H1 (cell line): Measurements from ENCODE around the gene HYDIN.

Experiments
- BCL11A ChIP-seq, 2 experiments: IDR thresholded peaks; one replicate each; pipeline ENCODE4 v1.6.1; 2011; ENCODE audit warnings: low read depth in 2 of 2, low read length in 2 of 2, mild to moderate bottlenecking in 2 of 2
- POLR2A ChIP-seq, 2 experiments: IDR thresholded peaks; 1 replicate in 1 of 2; 2 replicates in 1 of 2; pipeline ENCODE4 v1.6.1; 2011; ENCODE audit warnings: low read depth in 2 of 2, low read length in 2 of 2, mild to moderate bottlenecking in 2 of 2; ENCODE audit errors: control extremely low read depth in 1 of 2
- SP4 ChIP-seq: IDR thresholded peaks from 2 replicates; pipeline ENCODE4 v1.6.1; 2012; ENCODE audit warnings: low read length, inconsistent platforms
- TF ChIP-seq, protein P1 (sequence below): IDR thresholded peaks from 2 replicates; pipeline ENCODE4 v1.6.1; 2012; ENCODE audit warnings: inconsistent platforms

DNA sequence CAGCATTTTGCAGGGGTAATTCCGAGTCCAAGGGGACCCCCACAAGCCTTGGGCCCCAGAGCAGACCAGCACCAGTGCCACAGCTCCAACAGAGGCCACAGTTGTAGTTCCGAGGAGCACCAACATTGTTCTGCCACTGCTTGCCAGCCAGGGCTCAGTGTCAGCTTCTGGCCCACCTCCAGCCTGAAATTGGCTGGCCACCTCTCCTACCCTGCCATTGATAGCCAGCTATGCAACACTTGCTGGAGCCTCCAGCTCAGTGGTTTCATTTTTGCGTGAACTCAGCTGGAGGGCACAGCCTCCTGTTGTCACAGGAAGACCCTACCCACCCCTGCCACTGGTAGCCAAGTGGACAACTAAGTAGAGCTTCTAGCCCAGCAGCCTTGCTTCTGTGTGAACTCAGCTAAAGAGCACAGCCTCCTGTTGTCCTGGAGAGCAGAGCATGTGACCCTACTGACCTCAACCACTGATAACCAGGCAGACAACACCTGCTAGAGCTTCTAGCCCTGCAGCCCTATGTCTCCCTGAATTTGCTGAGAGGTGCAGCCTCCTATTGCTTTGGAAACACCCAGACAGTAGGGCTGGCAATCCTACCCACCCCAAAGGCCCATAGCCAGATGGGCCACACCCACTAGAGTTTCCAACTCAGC lies 24.9 kb downstream of the HYDIN start:
- TF ChIP-seq, protein P1, sequence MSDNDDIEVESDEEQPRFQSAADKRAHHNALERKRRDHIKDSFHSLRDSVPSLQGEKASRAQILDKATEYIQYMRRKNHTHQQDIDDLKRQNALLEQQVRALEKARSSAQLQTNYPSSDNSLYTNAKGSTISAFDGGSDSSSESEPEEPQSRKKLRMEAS: no peak
- no peak for TF ChIP-seq BCL11A (IDR thresholded peaks at IDR 0.05; ENCODE audit: low read depth in 2 of 2, low read length in 2 of 2)
- TF ChIP-seq SP4: no peak
- TF ChIP-seq POLR2A (IDR thresholded peaks at IDR 0.05; ENCODE audit: control extremely low read depth in 1 of 2, low read depth in 2 of 2, low read length in 2 of 2): no peak
